Measurements from ENCODE around the gene DAB1. TPM values are rescaled to one million over a fixed set of nuclear protein-coding genes. Genes with fewer than 3 reads are reported as not detected.

Gene DAB1
- total RNA-seq, 1 donor from 2014 or later: 1.9 TPM

DNA sequence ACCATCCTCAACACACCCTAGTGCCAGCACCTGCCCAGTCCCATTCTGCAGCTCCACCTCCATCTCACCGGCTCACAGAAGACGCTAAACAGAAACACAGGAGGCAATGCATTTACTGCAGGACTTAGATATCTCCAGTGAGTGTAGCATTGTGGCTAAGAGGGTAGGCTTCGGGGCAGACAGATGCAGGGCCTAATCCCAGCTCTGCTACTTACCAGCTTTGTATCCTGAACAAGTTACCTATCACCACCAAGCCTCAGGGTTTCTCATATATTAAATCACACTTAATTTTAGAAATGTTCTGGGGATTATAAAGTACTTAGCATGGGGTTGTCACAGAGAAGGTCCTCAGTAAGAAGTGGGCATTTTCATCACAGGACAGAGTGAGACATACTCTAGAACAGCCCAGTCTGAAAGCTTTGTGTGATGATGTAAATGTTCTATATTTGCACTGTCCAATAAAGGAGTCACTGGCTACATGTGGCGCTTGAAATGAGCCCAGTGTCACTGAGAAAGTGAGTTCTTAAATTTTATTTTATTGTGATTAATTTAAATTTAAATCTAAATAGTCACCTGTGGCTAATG, 308.7 kb downstream of the DAB1 start:
- Mint-ChIP-seq H3K4me3 (no peak overlapping the region), H3K36me3 (no peaks in the 10 kb centered on the region), H3K4me1 (peaks cover 27% of the 10 kb centered on the region), H3K27me3 (ENCODE audit: low read depth) (peaks cover 13% of the 10 kb centered on the region), H3K9me3 (no peaks in the 10 kb centered on the region), H3K27ac (no peak overlapping the region)
- no peak for DNase-seq (ENCODE audit: low spot score in 2 of 2, unreplicated experiment in 2 of 2)
- TF ChIP-seq, protein P1, sequence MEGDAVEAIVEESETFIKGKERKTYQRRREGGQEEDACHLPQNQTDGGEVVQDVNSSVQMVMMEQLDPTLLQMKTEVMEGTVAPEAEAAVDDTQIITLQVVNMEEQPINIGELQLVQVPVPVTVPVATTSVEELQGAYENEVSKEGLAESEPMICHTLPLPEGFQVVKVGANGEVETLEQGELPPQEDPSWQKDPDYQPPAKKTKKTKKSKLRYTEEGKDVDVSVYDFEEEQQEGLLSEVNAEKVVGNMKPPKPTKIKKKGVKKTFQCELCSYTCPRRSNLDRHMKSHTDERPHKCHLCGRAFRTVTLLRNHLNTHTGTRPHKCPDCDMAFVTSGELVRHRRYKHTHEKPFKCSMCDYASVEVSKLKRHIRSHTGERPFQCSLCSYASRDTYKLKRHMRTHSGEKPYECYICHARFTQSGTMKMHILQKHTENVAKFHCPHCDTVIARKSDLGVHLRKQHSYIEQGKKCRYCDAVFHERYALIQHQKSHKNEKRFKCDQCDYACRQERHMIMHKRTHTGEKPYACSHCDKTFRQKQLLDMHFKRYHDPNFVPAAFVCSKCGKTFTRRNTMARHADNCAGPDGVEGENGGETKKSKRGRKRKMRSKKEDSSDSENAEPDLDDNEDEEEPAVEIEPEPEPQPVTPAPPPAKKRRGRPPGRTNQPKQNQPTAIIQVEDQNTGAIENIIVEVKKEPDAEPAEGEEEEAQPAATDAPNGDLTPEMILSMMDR (IDR thresholded peaks at IDR 0.05; ENCODE audit: unreplicated experiment): no peak

DNA sequence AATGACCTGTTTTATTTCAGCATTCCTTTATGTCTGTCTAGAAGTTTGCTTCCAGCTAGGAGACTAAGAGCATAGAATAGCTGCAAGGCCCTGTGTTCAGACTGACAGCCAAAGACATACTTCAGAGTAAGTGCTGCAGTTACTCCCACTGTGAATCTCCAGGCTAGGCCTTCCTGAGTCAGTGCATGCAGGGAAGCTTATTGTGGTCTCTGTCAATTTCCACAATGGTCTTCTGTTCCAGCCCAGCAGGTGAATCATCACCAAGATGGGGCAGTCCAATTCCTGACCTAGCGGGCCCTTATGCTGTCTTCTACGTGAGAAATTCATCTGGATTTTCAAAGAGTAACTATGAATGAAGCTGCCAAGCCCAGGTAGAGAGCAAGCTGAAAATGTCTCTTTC, 311.7 kb downstream of the DAB1 start:
- no peak for DNase-seq (ENCODE audit: low spot score in 2 of 2, unreplicated experiment in 2 of 2)
- peaks cover 2% of the 10 kb centered on the region for H3K4me1 Mint-ChIP-seq

DNA sequence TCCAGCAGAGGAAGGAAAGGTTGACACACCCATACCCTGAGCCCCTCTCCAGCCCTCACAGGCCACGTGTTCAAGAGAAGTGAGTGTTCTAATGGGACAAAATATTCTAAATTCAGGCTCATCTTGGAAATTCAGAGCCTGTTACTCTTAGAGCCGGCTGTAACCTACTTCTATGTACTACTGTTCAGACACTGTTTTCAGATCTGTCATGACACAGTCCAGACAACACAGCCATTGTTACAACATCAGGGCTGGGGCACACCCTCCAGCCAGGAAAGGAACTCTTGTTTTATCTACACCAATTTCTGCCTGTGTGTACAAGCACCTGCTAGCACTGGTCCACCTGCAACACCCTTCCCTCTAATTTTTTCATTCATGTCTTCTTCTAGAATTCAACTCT, 312.7 kb downstream of the DAB1 start:
- H3K27ac Mint-ChIP-seq: no peak overlapping the region
- no peaks in the 10 kb centered on the region for H3K9me3 Mint-ChIP-seq

More for the DNA sequence above, 311.7 kb downstream of the DAB1 start:
- Mint-ChIP-seq H3K27ac (no peak overlapping the region), H3K36me3 (no peaks in the 10 kb centered on the region), H3K27me3 (ENCODE audit: low read depth) (peaks cover 16% of the 10 kb centered on the region), H3K4me3 (no peak overlapping the region), H3K9me3 (no peaks in the 10 kb centered on the region)
- TF ChIP-seq, protein P1 (IDR thresholded peaks at IDR 0.05; ENCODE audit: unreplicated experiment): no peak

DNA sequence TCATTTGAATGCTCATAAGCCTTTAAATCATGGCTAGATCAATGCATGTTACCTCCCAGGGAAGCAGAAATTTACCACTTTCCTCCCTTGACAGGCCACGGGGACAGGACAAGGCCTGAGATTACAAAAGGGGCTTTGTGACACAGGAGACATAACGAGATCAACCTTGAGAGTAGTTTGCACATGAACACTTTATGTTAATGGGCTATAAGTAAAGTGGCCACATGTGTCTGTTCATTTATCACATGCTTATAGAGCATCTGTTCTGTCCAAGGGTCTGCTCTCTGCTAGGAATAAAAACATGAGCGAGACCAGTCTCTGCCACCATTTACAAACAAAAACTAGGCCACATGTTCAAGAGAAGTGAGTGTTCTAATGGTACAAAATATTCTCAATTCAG, 314.0 kb downstream of the DAB1 start:
- no peak for DNase-seq (ENCODE audit: low spot score in 2 of 2, unreplicated experiment in 2 of 2)
- no peak overlapping the region for H3K4me3 Mint-ChIP-seq
- TF ChIP-seq, protein P1 (IDR thresholded peaks at IDR 0.05; ENCODE audit: unreplicated experiment): no peak
- H3K27ac Mint-ChIP-seq: no peak overlapping the region
- no peaks in the 10 kb centered on the region for H3K9me3 Mint-ChIP-seq
- no peaks in the 10 kb centered on the region for H3K36me3 Mint-ChIP-seq
- H3K27me3 Mint-ChIP-seq (ENCODE audit: low read depth): peaks cover 13% of the 10 kb centered on the region
- H3K4me1 Mint-ChIP-seq: peaks cover 1% of the 10 kb centered on the region

More for the DNA sequence above, 312.7 kb downstream of the DAB1 start:
- Mint-ChIP-seq H3K27me3 (ENCODE audit: low read depth) (peaks cover 14% of the 10 kb centered on the region), H3K4me1 (peaks cover 1% of the 10 kb centered on the region), H3K4me3 (no peak overlapping the region), H3K36me3 (no peaks in the 10 kb centered on the region)
- TF ChIP-seq, protein P1 (IDR thresholded peaks at IDR 0.05; ENCODE audit: unreplicated experiment): no peak
- DNase-seq (ENCODE audit: low spot score in 2 of 2, unreplicated experiment in 2 of 2): no peak

DNA sequence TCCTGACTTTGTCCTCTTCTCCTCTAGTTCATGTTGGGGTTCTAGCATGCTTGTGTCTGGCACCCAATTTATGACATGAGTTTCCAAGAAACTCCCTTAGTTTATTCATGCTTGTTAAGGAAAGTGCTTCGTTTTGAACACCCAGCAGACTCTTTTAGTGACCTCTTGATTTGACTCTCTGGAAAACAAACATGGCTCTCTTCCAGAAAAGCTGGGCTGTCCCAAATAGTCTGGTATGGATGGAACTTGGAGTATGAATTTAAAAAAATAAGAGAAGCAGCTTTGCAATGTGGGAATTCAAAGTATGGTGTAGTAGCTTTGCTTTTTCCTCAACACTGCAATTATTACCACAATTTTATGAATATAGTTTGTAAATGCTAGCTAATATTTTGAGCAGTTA, 314.6 kb downstream of the DAB1 start:
- no peak for DNase-seq (ENCODE audit: low spot score in 2 of 2, unreplicated experiment in 2 of 2)
- H3K36me3 Mint-ChIP-seq: no peaks in the 10 kb centered on the region
- TF ChIP-seq, protein P1 (IDR thresholded peaks at IDR 0.05; ENCODE audit: unreplicated experiment): no peak
- peaks cover 1% of the 10 kb centered on the region for H3K4me1 Mint-ChIP-seq
- H3K27ac Mint-ChIP-seq: no peak overlapping the region
- peaks cover 11% of the 10 kb centered on the region for H3K27me3 Mint-ChIP-seq (ENCODE audit: low read depth)
- no peaks in the 10 kb centered on the region for H3K9me3 Mint-ChIP-seq
- H3K4me3 Mint-ChIP-seq: no peak overlapping the region

DNA sequence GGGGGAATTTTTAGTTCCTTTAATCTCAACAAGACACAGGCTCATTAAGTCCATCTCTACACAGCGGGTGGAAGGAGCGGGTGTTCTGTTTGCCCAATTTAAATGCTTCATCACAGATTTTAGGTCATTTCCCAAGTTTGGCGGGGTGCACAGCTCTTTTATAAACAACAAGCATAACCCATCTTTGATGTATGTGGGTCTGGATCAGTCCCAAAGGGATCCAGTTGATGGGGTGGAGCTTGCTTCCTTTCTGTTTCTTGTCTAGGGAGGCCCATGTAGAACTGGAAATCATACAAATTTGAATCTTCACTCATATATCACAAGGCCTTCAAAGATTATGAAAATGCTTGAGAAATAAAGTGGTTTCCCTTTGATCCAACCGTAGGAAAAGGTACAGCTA, 317.6 kb downstream of the DAB1 start:
- Mint-ChIP-seq H3K27ac (no peak overlapping the region), H3K36me3 (no peaks in the 10 kb centered on the region), H3K4me1 (peaks cover 1% of the 10 kb centered on the region), H3K4me3 (no peak overlapping the region), H3K9me3 (no peaks in the 10 kb centered on the region), H3K27me3 (ENCODE audit: low read depth) (peaks cover 7% of the 10 kb centered on the region)
- TF ChIP-seq, protein P1 (IDR thresholded peaks at IDR 0.05; ENCODE audit: unreplicated experiment): no peak
- no peak for DNase-seq (ENCODE audit: low spot score in 2 of 2, unreplicated experiment in 2 of 2)
